A549 treated with ZK216348 at 1 μM for 4 hours (cell line): Measurements from ENCODE around the gene SPINK8. TPM values are rescaled to one million over a fixed set of nuclear protein-coding genes. Genes with fewer than 3 reads are reported as not detected.

Experiments
- total RNA-seq: library from RNA; stranded (reverse); fragments of 200-300 nt; extraction: Qiagen RNA extraction; gene quantifications from 5 replicates; pipeline ENCODE4 v1.2.3, GENCODE V29; 2022; ENCODE audit warnings: low read depth

SPINK8 gene
- total RNA-seq = not detected in 5 replicates

GRCh38 chr3:48333346-48334245, at the start of gene SPINK8:
SPINK8 (minus strand) TSS chr3:48333661; CDS start chr3:48328341, 5,320 bp downstream.

GRCh38 chr3:48371651-48372376, 38.4 kb upstream of the SPINK8 start, which contains the start of gene FBXW12:
FBXW12 (plus strand) TSS chr3:48372219; CDS start chr3:48372768, 549 bp downstream.

GRCh38 chr3:48301020-48301799, 32.3 kb downstream of the SPINK8 start, which contains the start of gene NME6:
NME6 (minus strand) TSS chr3:48301367.

Other genes starting within 250 kb of the SPINK8 start
- 8.9 to 11.5 TPM (median 9.2 TPM) in 5 replicates for gene CDC25A, start 145.2 kb downstream of the SPINK8 start, total RNA-seq
- gene CAMP, start 110.2 kb downstream of the SPINK8 start, total RNA-seq = not detected in 5 replicates
- 2.3 to 3.2 TPM (median 2.7 TPM) in 5 replicates for gene ZNF589, start 92.6 kb downstream of the SPINK8 start, total RNA-seq
- gene NME6, start 32.3 kb downstream of the SPINK8 start, total RNA-seq = 21.5 to 26.8 TPM (median 24.5 TPM) in 5 replicates
- gene FBXW12, start 38.6 kb upstream of the SPINK8 start, total RNA-seq = not detected in 5 replicates
- 9.6 to 20.7 TPM (median 15.1 TPM) in 5 replicates for gene PLXNB1, start 96.4 kb upstream of the SPINK8 start, total RNA-seq
- 20.8 to 29.7 TPM (median 26.2 TPM) in 5 replicates for gene CCDC51, start 106.5 kb upstream of the SPINK8 start, total RNA-seq
- gene TMA7, start 106.6 kb upstream of the SPINK8 start, total RNA-seq = 270 to 585 TPM (median 291 TPM) in 5 replicates
- gene ATRIP, start 113.1 kb upstream of the SPINK8 start, total RNA-seq = 6.9 to 9.8 TPM (median 8.7 TPM) in 5 replicates
- gene SHISA5, start 170.5 kb upstream of the SPINK8 start, total RNA-seq = 83.6 to 137 TPM (median 127 TPM) in 5 replicates
- gene PFKFB4, start 223.1 kb upstream of the SPINK8 start, total RNA-seq = 10.8 to 18.0 TPM (median 13.9 TPM) in 5 replicates
- 4.6 to 11.7 TPM (median 8.9 TPM) in 5 replicates for gene UCN2, start 230.1 kb upstream of the SPINK8 start, total RNA-seq